WTC11 (cell line): ENCODE results near the gene PBX3. TPM values are rescaled to one million over a fixed set of nuclear protein-coding genes. Genes with fewer than 3 reads are reported as not detected.

Experiments
- ATAC-seq: fragments of 200-7000 bp; cut with Tn5 transposase; 2 replicates; pipeline ENCODE4 v1.10.0; 2021; ENCODE audit warnings: mild to moderate bottlenecking, moderate library complexity
- CTCF ChIA-PET: fragments of 300-600 bp; sonication (Branson Sonifier 250); formaldehyde crosslinking; loops from one replicate; lab custom pipeline; 2021; ENCODE audit warnings: antibody characterized with exemption; lab: Charles Lee
- POLR2A ChIA-PET: fragments of 350-600 bp; sonication (Branson Sonifier 250); formaldehyde crosslinking; loops from one replicate; lab custom pipeline; 2021; ENCODE audit warnings: antibody characterized with exemption; lab: Charles Lee
- DNase-seq: peaks from one replicate; pipeline ENCODE4 v3.0.0; 2021; ENCODE audit warnings: low spot score
- H3K27ac Mint-ChIP-seq: 2 replicates; pipeline ENCODE4 v1.8.0; 2021; ENCODE audit warnings: mixed read lengths
- H3K27me3 Mint-ChIP-seq: 2 replicates; pipeline ENCODE4 v1.8.0; 2021; ENCODE audit warnings: low read depth, mild to moderate bottlenecking, moderate library complexity, mixed read lengths
- H3K36me3 Mint-ChIP-seq: 2 replicates; pipeline ENCODE4 v1.8.0; 2021; ENCODE audit warnings: mixed read lengths
- H3K4me1 Mint-ChIP-seq: 2 replicates; pipeline ENCODE4 v1.8.0; 2022; ENCODE audit warnings: mixed read lengths
- H3K4me3 Mint-ChIP-seq: 2 replicates; pipeline ENCODE4 v1.8.0; 2021; ENCODE audit warnings: mild to moderate bottlenecking, moderate library complexity, mixed read lengths
- H3K9me3 Mint-ChIP-seq: 2 replicates; pipeline ENCODE4 v1.8.0; 2021; ENCODE audit warnings: mixed read lengths
- CDX4 ChIP-seq: fragments of 250-450 bp; sonication (Bioruptor Pico); IDR thresholded peaks from 2 replicates; pipeline ENCODE4 v1.9.0; 2021; ENCODE audit warnings: moderate library complexity, mild to moderate bottlenecking, inconsistent platforms, borderline replicate concordance
- CREM ChIP-seq: sonication (generic); formaldehyde crosslinking; IDR thresholded peaks from 2 replicates; pipeline ENCODE4 v1.8.1; 2022; ENCODE audit warnings: mild to moderate bottlenecking, missing genetic modification reagents, moderate library complexity
- E2F5 ChIP-seq: sonication (generic); formaldehyde crosslinking; IDR thresholded peaks from 2 replicates; pipeline ENCODE4 v1.8.1; 2022; ENCODE audit warnings: mild to moderate bottlenecking, moderate library complexity, missing genetic modification reagents
- ERG ChIP-seq: fragments of 250-450 bp; sonication (Bioruptor Pico); IDR thresholded peaks from 2 replicates; pipeline ENCODE4 v1.8.0; 2021; ENCODE audit warnings: mild to moderate bottlenecking
- ETV6 ChIP-seq: sonication (generic); formaldehyde crosslinking; IDR thresholded peaks from 2 replicates; pipeline ENCODE4 v1.8.1; 2022; ENCODE audit warnings: mild to moderate bottlenecking, missing genetic modification reagents
- FOXJ3 ChIP-seq: sonication (generic); formaldehyde crosslinking; IDR thresholded peaks from 2 replicates; pipeline ENCODE4 v1.9.0; 2021; ENCODE audit warnings: missing genetic modification reagents, mild to moderate bottlenecking, borderline replicate concordance
- HMGXB4 ChIP-seq: sonication (generic); formaldehyde crosslinking; IDR thresholded peaks from 2 replicates; pipeline ENCODE4 v1.8.1; 2023; ENCODE audit warnings: mild to moderate bottlenecking, moderate library complexity, missing genetic modification reagents
- IRF1 ChIP-seq: sonication (generic); formaldehyde crosslinking; IDR thresholded peaks from 2 replicates; pipeline ENCODE4 v1.8.0; 2023; ENCODE audit warnings: missing genetic modification reagents
- JUN ChIP-seq: sonication (generic); formaldehyde crosslinking; IDR thresholded peaks from 2 replicates; pipeline ENCODE4 v1.8.0; 2023; ENCODE audit warnings: mild to moderate bottlenecking, missing genetic modification reagents
- MAX ChIP-seq: sonication (generic); formaldehyde crosslinking; IDR thresholded peaks from 2 replicates; pipeline ENCODE4 v1.8.0; 2022; ENCODE audit warnings: mild to moderate bottlenecking, missing genetic modification reagents
- MLX ChIP-seq: sonication (generic); formaldehyde crosslinking; IDR thresholded peaks from 2 replicates; pipeline ENCODE4 v1.8.1; 2023; ENCODE audit warnings: mild to moderate bottlenecking, missing genetic modification reagents, moderate library complexity
- MYBL2 ChIP-seq: sonication (generic); formaldehyde crosslinking; IDR thresholded peaks from 2 replicates; pipeline ENCODE4 v1.8.1; 2023; ENCODE audit warnings: mild to moderate bottlenecking, moderate library complexity, missing genetic modification reagents
- NFATC4 ChIP-seq: fragments of 250-450 bp; sonication (Bioruptor Pico); IDR thresholded peaks from 2 replicates; pipeline ENCODE4 v1.9.0; 2021; ENCODE audit warnings: mild to moderate bottlenecking
- NR3C1 ChIP-seq: sonication (generic); formaldehyde crosslinking; conservative IDR thresholded peaks from 2 replicates; pipeline ENCODE4 v1.8.1; 2023; ENCODE audit warnings: low read depth, mild to moderate bottlenecking, missing genetic modification reagents
- PREB ChIP-seq: sonication (generic); formaldehyde crosslinking; IDR thresholded peaks from 2 replicates; pipeline ENCODE4 v1.8.1; 2022; ENCODE audit warnings: mild to moderate bottlenecking, missing genetic modification reagents, moderate library complexity, borderline replicate concordance
- RORB ChIP-seq: fragments of 250-450 bp; sonication (Bioruptor Pico); IDR thresholded peaks from 2 replicates; pipeline ENCODE4 v1.9.0; 2021; ENCODE audit warnings: mild to moderate bottlenecking
- SP1 ChIP-seq: sonication (generic); formaldehyde crosslinking; conservative IDR thresholded peaks from 2 replicates; pipeline ENCODE4 v1.8.1; 2022; ENCODE audit warnings: missing genetic modification reagents
- TEAD1 ChIP-seq: sonication (generic); formaldehyde crosslinking; IDR thresholded peaks from 2 replicates; pipeline ENCODE4 v1.8.0; 2022; ENCODE audit warnings: mild to moderate bottlenecking, missing genetic modification reagents
- TP53 ChIP-seq: sonication (generic); formaldehyde crosslinking; IDR thresholded peaks from 2 replicates; pipeline ENCODE4 v1.8.1; 2023; ENCODE audit warnings: mild to moderate bottlenecking, missing genetic modification reagents
- ZNF138 ChIP-seq: sonication (generic); formaldehyde crosslinking; conservative IDR thresholded peaks from 2 replicates; pipeline ENCODE4 v1.8.1; 2022; ENCODE audit warnings: mild to moderate bottlenecking, moderate library complexity, missing genetic modification reagents
- ZNF232 ChIP-seq: sonication (generic); formaldehyde crosslinking; IDR thresholded peaks from 2 replicates; pipeline ENCODE4 v1.8.0; 2022; ENCODE audit warnings: mild to moderate bottlenecking, missing genetic modification reagents
- ZNF263 ChIP-seq: sonication (generic); formaldehyde crosslinking; IDR thresholded peaks from 2 replicates; pipeline ENCODE4 v1.8.1; 2022; ENCODE audit warnings: low read depth, mild to moderate bottlenecking, moderate library complexity, missing genetic modification reagents
- ZNF396 ChIP-seq: fragments of 250-450 bp; sonication (Bioruptor Pico); IDR thresholded peaks from 2 replicates; pipeline ENCODE4 v1.8.0; 2021; ENCODE audit warnings: mild to moderate bottlenecking, moderate library complexity, borderline replicate concordance
- ZNF423 ChIP-seq: fragments of 250-450 bp; sonication (Bioruptor Pico); IDR thresholded peaks from 2 replicates; pipeline ENCODE4 v2.1.2; 2022; ENCODE audit warnings: mild to moderate bottlenecking, moderate library complexity
- total RNA-seq: library from RNA; stranded (reverse); gene quantifications from 3 replicates; pipeline ENCODE4 v1.2.3, GENCODE V29; 2021

PBX3 gene
- total RNA-seq, 1 experiment from 2014 or later = 48.5 TPM

GRCh38 chr9:125902214-125902613 is 155.0 kb downstream of the PBX3 start:
- Mint-ChIP-seq H3K9me3 (no peaks in the 10 kb centered on the region), H3K4me1 (peaks cover 43% of the 10 kb centered on the region), H3K36me3 (no peaks in the 10 kb centered on the region), H3K27me3 (no peaks in the 10 kb centered on the region), H3K27ac (no peak overlapping the region), H3K4me3 (no peak overlapping the region)
- ChIA-PET POLR2A (no interaction called here), CTCF (no interaction called here)
- no peak for ATAC-seq
- no peak for DNase-seq
- TF ChIP-seq ZNF263 = no peak
- TF ChIP-seq MYBL2 = no peak
- TF ChIP-seq JUN = no peak
- no peak for TF ChIP-seq PREB (CRISPR knock-in tag)
- TF ChIP-seq ZNF138 = no peak

GRCh38 chr9:125902831-125903512 is 155.8 kb downstream of the PBX3 start:
- H3K27me3 Mint-ChIP-seq = no peaks in the 10 kb centered on the region

GRCh38 chr9:125904155-125904851 is 157.1 kb downstream of the PBX3 start:
- ChIA-PET POLR2A (no interaction called here), CTCF (interaction anchor here (0.9 kb wide), 1 partner anchor 494 kb away, joined by 3 read pairs; no protein-coding TSS in a partner anchor)
- Mint-ChIP-seq H3K36me3 (no peaks in the 10 kb centered on the region), H3K27me3 (no peaks in the 10 kb centered on the region), H3K4me3 (no peak overlapping the region), H3K27ac (peak overlapping the region; percentile 44), H3K9me3 (no peaks in the 10 kb centered on the region), H3K4me1 (peaks cover 57% of the 10 kb centered on the region)
- DNase-seq (no peak), ATAC-seq (no peak)
- TF ChIP-seq FOXJ3 (CRISPR knock-in tag) (no peak), SP1 (CRISPR knock-in tag) (no peak), ZNF423 (CRISPR knock-in tag) (no peak), MYBL2 (no peak), RORB (no peak), TEAD1 (no peak), HMGXB4 (CRISPR knock-in tag) (no peak), ZNF232 (CRISPR knock-in tag) (no peak), MAX (CRISPR knock-in tag) (no peak), E2F5 (CRISPR knock-in tag) (no peak), PREB (CRISPR knock-in tag) (no peak), NR3C1 (CRISPR knock-in tag) (no peak), MLX (CRISPR knock-in tag) (no peak), ERG (CRISPR knock-in tag) (no peak), NFATC4 (CRISPR knock-in tag) (no peak), IRF1 (CRISPR knock-in tag) (no peak)

More at GRCh38 chr9:125902831-125903512, 155.8 kb downstream of the PBX3 start:
- no peak for TF ChIP-seq JUN
- TF ChIP-seq ETV6 (CRISPR knock-in tag) = no peak
- TF ChIP-seq ZNF396 = no peak
- no peak for TF ChIP-seq CDX4 (CRISPR knock-in tag)
- TF ChIP-seq CREM = no peak
- TF ChIP-seq MYBL2 = no peak
- no peak for TF ChIP-seq TP53
- H3K9me3 Mint-ChIP-seq = no peaks in the 10 kb centered on the region
- no peaks in the 10 kb centered on the region for H3K36me3 Mint-ChIP-seq
- no peak for DNase-seq
- no peak overlapping the region for H3K4me3 Mint-ChIP-seq
- no peak overlapping the region for H3K27ac Mint-ChIP-seq
- H3K4me1 Mint-ChIP-seq = peaks cover 49% of the 10 kb centered on the region
- ChIA-PET CTCF (no interaction called here), POLR2A (no interaction called here)
- ATAC-seq = no peak
